Fibroblast of lung (primary cell): ENCODE data around the gene PGPEP1.

ENCODE experiments used
- CTCF ChIP-seq, 2 donors: IDR thresholded peaks in 1 of 2; conservative IDR thresholded peaks in 1 of 2; 1 replicate in 1 of 2; 2 replicates in 1 of 2; pipeline ENCODE4 v1.5.1; 2011 to 2012; ENCODE audit warnings: low read length in 2 of 2, control low read depth in 1 of 2, inconsistent platforms in 1 of 2, low read depth in 1 of 2, mild to moderate bottlenecking in 1 of 2
- EZH2 ChIP-seq: IDR thresholded peaks from 2 replicates; pipeline ENCODE4 v1.5.1; 2012; ENCODE audit warnings: low read length, control low read depth, mild to moderate bottlenecking; ENCODE audit errors: missing control alignments

GRCh38 chr19:18299654-18300053, 40.7 kb upstream of the PGPEP1 start:
- TF ChIP-seq CTCF (conservative IDR thresholded peaks at IDR 0.05 in 1 of 2, IDR thresholded peaks at IDR 0.05 in 1 of 2; ENCODE audit: low read depth in 1 of 2, low read length in 2 of 2) (no peak), EZH2 (no peak)
